GM20431 (cell line): ENCODE measurements around the gene RAD51B.

Experiments
- in situ Hi-C: fragments of 300-500 bp; cut with MseI, MboI; formaldehyde crosslinking; loops from one replicate; pipeline ENCODE4 v1.15.0; 2020; ENCODE audit warnings: low sequenced_read_pairs; ENCODE audit not compliant: unreplicated experiment

RAD51B gene

GRCh38 chr14:68374682-68375081 is 555.1 kb downstream of the RAD51B start:
- in situ Hi-C loops = no loop called here

GRCh38 chr14:68375376-68375775 is 555.8 kb downstream of the RAD51B start:
- in situ Hi-C loops = no loop called here

DNA sequence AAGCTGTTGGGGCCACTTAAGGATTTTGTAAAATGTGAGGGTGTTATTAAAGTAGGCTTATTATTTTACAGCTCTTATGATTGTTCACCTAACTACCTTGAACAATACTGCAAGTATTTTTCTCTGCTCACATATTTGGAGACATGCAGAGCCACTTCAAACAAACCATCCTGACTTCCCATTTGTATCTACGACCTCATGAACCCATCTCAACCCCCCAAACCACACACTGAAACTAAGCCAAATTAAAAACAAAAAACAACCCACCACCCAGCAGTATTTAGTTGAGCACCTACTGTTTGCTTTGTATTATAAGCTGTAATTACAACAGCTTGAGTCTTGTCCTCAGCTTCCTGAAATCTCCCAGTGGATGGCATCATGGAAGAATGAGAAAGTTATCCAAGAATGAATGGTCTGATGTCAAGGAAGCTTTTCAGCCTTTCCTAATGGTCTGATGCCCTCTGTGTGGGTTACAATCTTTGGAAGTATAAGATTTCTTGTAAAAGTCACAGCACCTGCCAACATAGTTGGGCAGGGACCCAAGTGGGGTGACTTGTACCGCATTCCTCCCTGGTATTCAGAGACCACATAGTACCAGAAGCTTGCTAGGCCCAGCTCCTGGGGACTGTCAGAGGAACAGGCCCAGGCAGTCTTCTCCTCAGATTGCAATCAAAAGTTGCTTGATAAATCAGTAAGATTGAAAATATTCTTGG is 556.6 kb downstream of the RAD51B start:
- in situ Hi-C loops = no loop called here

- in situ Hi-C loops = no loop called here
These were observed 557.4 kb downstream of the RAD51B start for GRCh38 chr14:68377006-68377405.

DNA sequence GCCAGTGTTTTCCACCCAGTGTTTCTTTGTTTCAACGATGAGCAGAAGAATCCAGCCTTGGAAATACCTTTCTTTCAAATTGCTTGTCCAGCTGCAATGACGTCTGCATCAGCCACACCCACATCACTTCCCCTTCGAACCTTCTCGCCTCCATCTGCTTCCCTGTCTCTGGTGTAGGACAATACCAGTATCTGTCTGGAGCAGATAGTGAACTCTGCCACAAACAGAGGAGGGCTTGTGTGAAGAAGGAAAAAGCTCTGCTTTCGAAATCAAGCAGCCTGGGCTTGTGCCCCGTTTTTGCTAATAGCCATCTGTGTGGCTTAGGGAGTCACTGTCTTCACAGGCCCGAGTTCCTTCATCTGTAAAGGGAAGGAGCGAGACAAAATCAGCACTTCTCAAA is 557.9 kb downstream of the RAD51B start:
- in situ Hi-C loops = no loop called here

- in situ Hi-C loops = no loop called here
These were observed 560.1 kb downstream of the RAD51B start for GRCh38 chr14:68379510-68380328.

DNA sequence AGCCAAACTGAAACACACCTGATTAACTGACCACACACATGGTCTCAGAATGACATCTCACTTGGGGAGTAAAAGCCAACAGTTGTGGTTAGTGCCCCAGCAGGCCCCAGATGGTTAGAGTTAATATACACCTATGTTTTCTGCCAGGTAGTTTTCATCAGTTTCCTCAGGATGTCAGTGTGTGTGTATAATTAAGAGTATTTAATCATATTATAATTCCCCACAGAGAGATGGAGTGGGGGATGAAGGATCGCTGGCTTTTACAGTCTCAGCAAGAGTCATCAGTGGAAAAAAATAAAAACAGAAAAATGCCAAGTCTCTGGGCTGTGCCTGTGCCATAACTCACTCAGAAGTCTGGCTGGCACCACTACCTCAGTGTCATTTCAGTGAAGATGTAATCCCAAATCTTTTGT is 560.8 kb downstream of the RAD51B start:
- in situ Hi-C loops = no loop called here

GRCh38 chr14:68384335-68384734 is 564.8 kb downstream of the RAD51B start:
- in situ Hi-C loops = no loop called here

GRCh38 chr14:68384881-68385280 is 565.3 kb downstream of the RAD51B start:
- in situ Hi-C loops = no loop called here

- in situ Hi-C loops = no loop called here
These were observed 566.9 kb downstream of the RAD51B start for GRCh38 chr14:68386446-68386845.

DNA sequence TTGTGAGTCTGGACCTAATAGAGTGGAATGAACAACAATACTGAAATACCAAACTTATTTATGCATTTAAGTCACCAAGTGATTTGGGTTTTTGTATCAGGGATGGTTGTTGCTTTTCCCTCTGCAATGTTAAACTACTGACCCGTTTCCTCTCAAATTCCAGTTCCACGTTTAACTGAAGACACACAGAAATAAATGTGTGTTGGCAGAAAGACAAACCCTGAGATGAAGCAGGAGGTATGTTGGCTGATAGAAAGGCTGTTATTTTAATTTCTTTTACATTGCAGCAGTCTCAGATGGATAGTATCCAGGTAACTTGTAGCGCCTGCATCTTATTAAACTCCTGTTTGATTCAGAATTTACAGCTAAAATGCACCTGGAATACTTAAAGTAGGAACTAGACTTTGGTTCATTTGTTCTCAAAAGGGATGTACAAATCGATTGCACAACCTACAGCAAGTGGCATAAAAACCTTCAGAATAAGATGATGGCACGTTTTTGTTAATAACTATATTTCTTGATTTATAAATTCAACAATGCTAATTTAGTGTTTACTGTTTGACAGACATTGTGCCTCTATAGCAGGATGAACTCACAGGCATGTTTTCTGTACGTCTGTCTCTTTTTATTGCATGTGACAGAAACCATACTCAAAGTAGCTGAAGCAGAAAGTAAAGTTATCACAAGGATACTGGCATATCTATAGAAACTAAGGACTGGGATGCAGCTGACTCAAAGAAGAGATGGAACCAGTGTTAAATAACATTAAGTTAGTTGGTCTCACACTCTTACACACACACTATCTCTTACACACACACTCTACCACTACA is 567.6 kb downstream of the RAD51B start:
- in situ Hi-C loops = no loop called here

DNA sequence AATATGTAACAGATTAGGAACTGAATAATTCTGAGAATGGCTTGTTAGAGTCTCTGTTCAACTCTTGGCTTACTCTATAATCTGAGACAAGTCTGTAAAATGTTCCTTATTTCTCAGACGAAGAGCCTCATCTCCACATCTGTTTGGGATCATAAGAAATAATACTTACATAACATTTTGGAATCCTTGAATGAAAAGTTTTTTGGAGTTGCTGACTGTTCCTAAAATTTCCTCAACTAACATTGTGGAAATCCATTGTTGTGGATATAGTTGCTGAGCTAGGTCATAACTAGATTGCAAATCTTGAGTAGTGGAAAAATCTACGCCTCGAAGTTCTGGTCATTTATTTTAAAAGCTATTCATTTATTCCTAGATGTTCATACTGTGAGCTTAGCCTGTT is 570.4 kb downstream of the RAD51B start:
- in situ Hi-C loops = no loop called here

- in situ Hi-C loops = no loop called here
These were observed 571.2 kb downstream of the RAD51B start for GRCh38 chr14:68390741-68391140.

GRCh38 chr14:68391311-68392014 is 571.9 kb downstream of the RAD51B start:
- in situ Hi-C loops = no loop called here

GRCh38 chr14:68392393-68393141 is 573.0 kb downstream of the RAD51B start:
- in situ Hi-C loops = no loop called here

DNA sequence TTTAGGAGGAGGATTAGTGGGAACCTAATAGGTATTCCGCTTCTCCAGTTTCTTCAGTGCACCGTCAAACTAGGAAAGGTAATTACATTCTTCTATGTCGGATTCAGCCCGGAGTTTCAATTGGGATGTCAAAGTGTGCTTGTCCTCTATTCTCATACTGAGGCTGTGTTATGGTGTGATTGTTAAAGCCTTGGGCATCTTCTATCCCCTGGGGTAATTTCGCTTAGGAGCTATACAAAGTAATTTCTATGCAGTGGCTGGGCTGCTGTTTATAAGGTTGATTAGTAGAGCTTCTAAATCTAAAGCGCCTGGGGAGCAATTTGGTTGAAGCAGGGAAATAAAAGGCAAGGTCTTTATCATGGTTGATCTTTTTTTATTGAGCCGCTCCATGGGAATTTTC is 573.7 kb downstream of the RAD51B start:
- in situ Hi-C loops = no loop called here

- in situ Hi-C loops = no loop called here
These were observed 574.7 kb downstream of the RAD51B start for GRCh38 chr14:68394118-68394763.

DNA sequence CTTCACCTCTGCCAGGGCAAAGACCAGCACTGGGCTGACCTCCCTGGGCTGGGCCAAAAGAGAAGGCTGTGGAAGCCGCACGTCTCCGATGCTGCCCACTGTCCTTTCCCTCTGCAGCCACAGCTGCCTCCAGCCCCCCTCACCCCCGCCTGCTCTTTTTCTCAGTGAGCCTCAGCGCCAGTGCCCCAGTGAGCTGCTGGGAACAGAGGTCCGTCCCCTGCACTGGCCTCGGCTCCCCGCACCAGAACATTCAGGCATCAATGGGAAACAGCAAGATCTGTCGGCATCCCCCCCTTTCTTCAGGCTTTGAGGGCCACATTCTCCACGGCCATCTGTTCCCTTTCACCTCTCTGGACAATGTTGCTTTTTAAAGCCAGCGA is 575.2 kb downstream of the RAD51B start:
- in situ Hi-C loops = no loop called here

DNA sequence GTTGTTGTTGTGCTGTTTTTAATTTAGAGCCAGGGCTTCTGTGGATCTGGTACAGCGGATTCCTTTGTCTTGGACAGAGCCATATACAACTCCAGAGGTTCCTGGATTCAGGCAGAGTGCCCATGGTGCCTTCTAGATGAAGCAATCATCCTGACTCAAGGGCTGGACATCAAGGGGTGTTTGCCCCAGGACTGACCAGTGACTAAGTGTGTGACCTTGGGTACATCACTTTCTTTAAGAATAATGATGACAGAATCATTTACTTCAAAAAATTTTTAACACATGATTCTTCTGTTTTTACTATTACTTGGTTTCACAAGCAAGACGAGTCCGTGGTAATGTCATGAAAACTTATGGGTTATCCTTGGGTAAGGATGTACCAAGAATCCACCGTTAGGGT is 576.0 kb downstream of the RAD51B start:
- in situ Hi-C loops = no loop called here
